HEK293T (cell line): Measurements from ENCODE around the gene CCSER1.

Experiments used
- ARNT ChIP-seq: fragments of 450-650 bp; IDR thresholded peaks from 2 replicates; pipeline ENCODE4 v1.6.1; 2017; ENCODE audit warnings: mild to moderate bottlenecking
- ELF4 ChIP-seq: fragments of 450-650 bp; IDR thresholded peaks from 2 replicates; pipeline ENCODE4 v1.6.1; 2017; ENCODE audit warnings: antibody characterized with exemption
- FOXM1 ChIP-seq: fragments of 450-650 bp; IDR thresholded peaks from 2 replicates; pipeline ENCODE4 v1.6.1; 2017; ENCODE audit warnings: mild to moderate bottlenecking, borderline replicate concordance
- NFRKB ChIP-seq: fragments of 450-650 bp; IDR thresholded peaks from 2 replicates; pipeline ENCODE4 v1.6.1; 2016; ENCODE audit warnings: mild to moderate bottlenecking, moderate library complexity
- TARDBP ChIP-seq: fragments of 450-650 bp; IDR thresholded peaks from 2 replicates; pipeline ENCODE4 v1.6.1; 2016

DNA sequence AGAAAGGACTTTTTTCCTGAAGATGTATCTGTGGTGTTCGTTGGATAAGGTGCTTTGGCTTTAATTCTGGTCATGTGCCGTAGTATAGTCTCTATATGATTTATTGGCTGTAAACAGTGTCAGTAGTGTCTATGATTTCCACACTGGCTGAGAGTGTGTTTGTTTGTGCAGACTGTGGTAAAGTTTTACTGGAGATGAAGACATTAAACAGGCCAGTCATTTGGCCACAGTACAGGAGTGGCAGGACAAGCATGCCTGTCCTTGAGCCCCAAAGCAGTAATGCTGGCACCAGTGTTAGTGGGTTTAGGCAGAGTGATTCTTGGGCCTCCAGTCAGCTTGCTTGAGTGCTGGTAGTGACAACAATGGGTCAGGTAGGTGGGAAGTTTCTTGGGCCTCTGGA is 1152.7 kb downstream of the CCSER1 start:
- TF ChIP-seq TARDBP, result no peak
- TF ChIP-seq ARNT, result no peak
- no peak for TF ChIP-seq FOXM1
- TF ChIP-seq NFRKB, result no peak
- no peak for TF ChIP-seq ELF4
